Muscle layer of colon (tissue), 2 donors: ENCODE measurements around the gene FHL1.
A peak's percentile ranks its signal among the peaks of the same experiment; 100 is the strongest.

Experiments used
- H3K27ac ChIP-seq: one replicate; pipeline ENCODE4 v1.7.0; 2013; ENCODE audit warnings: low read depth, mild to moderate bottlenecking, low read length, moderate library complexity
- H3K27me3 ChIP-seq, 2 donors: one replicate each; pipeline ENCODE4 v1.7.0; 2013; ENCODE audit warnings: low read length in 2 of 2, mild to moderate bottlenecking in 2 of 2; ENCODE audit not compliant: insufficient read depth in 2 of 2, control insufficient read depth in 1 of 2
- H3K36me3 ChIP-seq: one replicate; pipeline ENCODE4 v1.7.0; 2013; ENCODE audit warnings: mild to moderate bottlenecking, low read length; ENCODE audit not compliant: insufficient read depth
- H3K4me1 ChIP-seq: one replicate; pipeline ENCODE4 v1.7.0; 2013; ENCODE audit warnings: mild to moderate bottlenecking, low read length; ENCODE audit not compliant: insufficient read depth
- H3K4me3 ChIP-seq, 2 donors: one replicate each; pipeline ENCODE4 v1.7.0; 2013; ENCODE audit warnings: low read length in 2 of 2, low read depth in 1 of 2, mild to moderate bottlenecking in 1 of 2, moderate library complexity in 1 of 2
- H3K9ac ChIP-seq: one replicate; pipeline ENCODE4 v1.7.0; 2013; ENCODE audit warnings: low read length
- H3K9me3 ChIP-seq: one replicate; pipeline ENCODE4 v1.7.0; 2013; ENCODE audit warnings: mild to moderate bottlenecking, low read length
- donor health status: abdominal sarcoma.
- donor health status: Adenocarcinoma of cecum.

Gene FHL1

DNA sequence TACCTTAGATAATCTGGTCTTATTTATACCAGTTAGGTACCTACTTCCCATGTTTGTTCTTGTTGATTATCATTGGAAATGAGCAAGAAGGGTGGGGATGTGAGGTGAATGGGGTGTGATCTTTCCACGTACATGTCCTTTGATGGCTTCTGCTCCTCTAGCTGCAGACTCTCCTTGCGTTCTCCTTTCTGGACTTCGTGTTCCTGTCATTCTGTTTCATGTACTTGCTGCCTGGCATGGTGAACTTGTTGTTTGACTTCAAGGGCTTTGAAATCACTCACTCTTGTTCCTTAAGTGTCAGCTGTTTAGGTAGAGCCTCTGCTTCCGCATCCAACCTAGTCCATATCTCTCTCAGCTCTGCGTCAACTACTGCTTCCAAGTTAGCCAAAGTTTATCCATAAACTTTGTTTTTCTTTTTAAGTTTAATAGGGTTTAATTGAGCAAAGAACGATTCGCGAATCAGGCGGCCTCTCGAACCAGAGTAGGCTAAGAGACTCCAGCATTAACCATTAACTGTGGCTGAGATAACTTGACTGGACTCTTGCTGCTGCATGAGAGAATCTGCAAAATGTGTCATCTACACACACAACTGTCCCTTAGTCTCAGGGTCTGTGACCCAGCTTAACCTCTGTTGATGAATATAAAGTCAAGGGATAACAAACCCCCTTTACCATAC lies 42.8 kb downstream of the FHL1 start:
- no peak overlapping the region for H3K27ac ChIP-seq
- no peaks in the 10 kb centered on the region for H3K36me3 ChIP-seq
- H3K4me1 ChIP-seq, result peaks cover 59% of the 10 kb centered on the region
- no peak overlapping the region for H3K9ac ChIP-seq
- H3K27me3 ChIP-seq, result peaks cover 2 to 7% of the 10 kb centered on the region in 2 donors
- no peaks in the 10 kb centered on the region for H3K9me3 ChIP-seq
- H3K4me3 ChIP-seq, result no peak overlapping the region

DNA sequence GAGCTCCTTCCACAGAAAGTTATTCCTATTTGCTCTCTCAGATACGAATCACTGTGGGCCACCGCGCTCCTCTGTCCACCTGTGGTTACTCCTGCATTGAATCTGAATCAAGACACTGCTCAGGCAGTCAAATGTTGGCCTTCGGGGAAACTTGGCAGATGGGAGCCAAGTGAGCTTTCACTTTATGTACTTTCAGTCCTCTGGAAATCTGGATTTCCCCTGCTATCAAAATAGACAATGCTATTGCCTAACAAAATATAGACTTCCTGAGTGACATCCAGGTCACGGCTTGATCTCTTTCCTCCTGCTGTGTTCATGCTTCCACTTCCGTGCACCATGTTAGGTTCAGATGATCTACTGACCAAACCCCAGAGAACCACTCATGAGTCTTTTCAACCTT lies 43.8 kb downstream of the FHL1 start:
- Histone ChIP-seq H3K9me3 (no peaks in the 10 kb centered on the region), H3K4me1 (peaks cover 55% of the 10 kb centered on the region)

DNA sequence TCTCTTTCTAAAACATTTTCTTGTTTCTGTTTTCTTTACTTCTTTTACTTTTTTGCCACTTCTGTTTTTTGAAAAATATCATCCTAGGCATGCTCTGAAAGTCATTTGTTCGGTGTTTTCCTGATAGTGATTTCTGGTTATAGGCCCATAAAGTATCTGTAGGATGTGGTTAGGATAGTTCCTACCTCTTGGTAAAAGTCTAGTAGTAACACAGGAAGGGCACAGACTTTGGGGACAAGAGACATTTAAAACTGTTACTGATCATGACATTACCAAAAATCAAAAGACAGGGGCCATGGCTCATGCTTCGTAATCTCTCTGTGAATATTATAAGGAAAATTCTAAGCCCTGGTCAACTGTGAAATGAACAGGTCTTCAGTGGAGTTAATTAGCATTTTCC lies 44.8 kb downstream of the FHL1 start:
- Histone ChIP-seq H3K4me3 (no peak overlapping the region), H3K27me3 (no peaks in the 10 kb centered on the region), H3K27ac (no peak overlapping the region), H3K36me3 (no peaks in the 10 kb centered on the region), H3K9ac (no peak overlapping the region), H3K4me1 (peaks cover 59% of the 10 kb centered on the region), H3K9me3 (no peaks in the 10 kb centered on the region)

More for the DNA sequence above, 43.8 kb downstream of the FHL1 start:
- no peak overlapping the region for H3K9ac ChIP-seq
- no peaks in the 10 kb centered on the region for H3K36me3 ChIP-seq
- H3K27me3 ChIP-seq, result no peaks in the 10 kb centered on the region
- H3K4me3 ChIP-seq, result no peak overlapping the region
- H3K27ac ChIP-seq, result peak overlapping the region; percentile 42

DNA sequence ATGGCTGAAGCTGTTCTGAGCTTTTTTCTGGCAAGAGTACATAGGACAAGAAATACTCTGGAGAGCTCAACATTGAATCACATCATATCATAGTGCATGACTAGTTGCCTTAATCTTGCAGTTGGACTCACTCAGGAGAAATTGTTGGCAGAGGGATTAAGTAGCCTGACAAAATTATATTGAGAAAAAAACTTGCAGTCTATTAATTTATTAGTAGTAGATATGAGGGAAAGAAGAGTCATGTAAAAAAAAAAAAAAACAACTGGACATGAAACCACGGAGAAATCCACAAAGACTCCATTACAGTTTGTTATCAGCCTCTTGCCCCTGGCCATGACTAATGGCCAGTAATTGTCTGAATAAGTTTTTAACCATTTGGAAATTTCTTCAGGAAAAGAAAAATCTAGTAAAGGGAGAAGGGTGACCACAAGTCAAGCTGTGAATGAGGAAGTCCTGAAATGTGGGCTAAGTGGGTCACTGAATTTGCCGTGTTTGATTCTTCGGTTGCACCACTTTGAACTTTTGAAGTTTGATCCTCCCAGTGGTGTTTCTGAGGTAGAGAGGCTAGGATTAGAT lies 45.6 kb downstream of the FHL1 start:
- Histone ChIP-seq H3K4me1 (peaks cover 59% of the 10 kb centered on the region), H3K36me3 (no peaks in the 10 kb centered on the region), H3K4me3 (no peak overlapping the region), H3K9me3 (no peaks in the 10 kb centered on the region), H3K9ac (no peak overlapping the region), H3K27ac (peak overlapping the region; percentile 67), H3K27me3 (no peaks in the 10 kb centered on the region)

DNA sequence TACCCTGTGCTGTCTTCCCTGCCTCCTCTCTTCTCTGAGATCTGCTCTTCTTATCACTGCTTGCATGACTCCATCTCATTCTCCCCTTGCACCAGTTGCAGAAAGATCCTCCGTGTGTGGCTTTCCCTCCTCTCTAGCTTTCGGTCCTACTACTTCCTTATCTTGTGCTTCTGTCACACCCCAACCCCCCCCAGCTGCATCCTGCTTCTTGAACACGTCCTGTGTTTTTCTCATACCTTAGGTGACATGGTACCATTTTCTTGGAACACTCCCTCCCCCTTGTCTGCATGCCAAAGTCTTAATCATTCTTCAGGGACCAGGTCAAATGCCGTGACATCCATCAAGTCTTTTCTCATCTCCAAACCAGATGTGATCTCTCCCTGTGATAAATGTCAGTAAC lies 46.4 kb downstream of the FHL1 start:
- H3K9ac ChIP-seq, result no peak overlapping the region
- H3K27me3 ChIP-seq, result no peaks in the 10 kb centered on the region
- H3K9me3 ChIP-seq, result no peaks in the 10 kb centered on the region
- no peaks in the 10 kb centered on the region for H3K36me3 ChIP-seq
- no peak overlapping the region for H3K4me3 ChIP-seq
- H3K27ac ChIP-seq, result peak overlapping the region; percentile 67
- peaks cover 59% of the 10 kb centered on the region for H3K4me1 ChIP-seq

DNA sequence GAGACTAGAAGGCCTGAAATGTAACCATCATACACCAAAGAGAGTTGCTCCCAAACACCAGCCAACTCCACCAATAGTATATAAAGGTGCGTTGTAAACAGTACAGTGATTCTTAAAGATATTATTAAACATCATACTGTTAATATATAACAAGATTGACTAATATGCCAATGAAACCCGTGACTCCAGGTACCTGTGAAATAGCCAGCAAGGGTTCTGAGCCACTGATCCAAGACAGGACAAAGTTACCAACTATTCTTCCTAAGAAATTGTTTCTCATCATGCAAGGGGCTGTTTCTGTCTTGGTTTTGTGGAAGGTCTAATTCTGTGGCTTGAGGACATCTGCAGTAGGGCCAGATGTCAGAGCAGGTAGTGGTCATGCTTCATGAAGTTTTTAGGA lies 47.2 kb downstream of the FHL1 start:
- Histone ChIP-seq H3K27ac (no peak overlapping the region), H3K9me3 (no peaks in the 10 kb centered on the region), H3K36me3 (no peaks in the 10 kb centered on the region), H3K4me1 (peaks cover 53% of the 10 kb centered on the region), H3K27me3 (no peaks in the 10 kb centered on the region), H3K4me3 (no peak overlapping the region), H3K9ac (no peak overlapping the region)

DNA sequence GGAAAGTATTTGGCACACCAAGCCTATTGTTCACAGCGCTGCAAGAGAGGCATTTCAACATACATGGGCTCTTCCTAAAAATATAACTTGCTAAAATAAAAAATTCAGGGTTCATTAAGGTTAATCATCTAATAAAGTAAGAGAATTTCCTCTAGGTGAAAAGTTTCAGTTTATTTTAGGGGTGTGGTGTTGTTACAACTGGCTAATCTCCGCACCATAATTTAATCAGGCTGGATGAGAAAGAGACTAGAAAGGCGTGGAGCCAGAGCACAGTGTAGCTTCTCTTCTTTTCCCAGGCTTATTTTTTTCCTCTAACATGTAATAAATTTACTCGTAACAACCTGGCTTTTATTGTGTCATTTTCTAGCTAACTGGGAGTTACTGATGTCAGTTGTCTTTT lies 47.9 kb downstream of the FHL1 start:
- Histone ChIP-seq H3K36me3 (no peaks in the 10 kb centered on the region), H3K27me3 (no peaks in the 10 kb centered on the region), H3K27ac (peak overlapping the region; percentile 65), H3K4me1 (peaks cover 50% of the 10 kb centered on the region), H3K4me3 (no peak overlapping the region), H3K9me3 (no peaks in the 10 kb centered on the region), H3K9ac (no peak overlapping the region)

DNA sequence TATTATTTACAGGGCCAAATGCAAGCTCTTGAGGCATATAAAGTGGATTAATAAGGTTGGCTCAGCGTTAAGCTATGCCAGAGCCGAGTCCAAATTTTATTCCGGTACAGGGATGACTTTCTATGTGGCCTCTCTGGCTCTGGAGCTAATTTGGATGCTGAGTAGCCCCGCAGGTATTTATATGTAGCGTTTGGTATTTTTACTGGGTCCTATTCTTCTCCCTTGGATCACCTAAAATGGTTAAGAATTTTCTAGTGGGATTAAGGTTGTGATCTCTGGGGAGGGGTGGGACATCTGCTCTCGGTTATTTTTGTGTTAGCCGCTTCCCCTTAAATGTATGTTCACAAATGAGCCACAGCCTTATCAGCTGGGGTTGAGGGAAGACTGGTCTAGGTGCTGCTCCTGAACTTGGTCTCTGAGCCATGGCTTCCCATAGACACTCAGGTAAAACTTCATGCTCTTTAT lies 49.4 kb downstream of the FHL1 start:
- Histone ChIP-seq H3K4me1 (peaks cover 36% of the 10 kb centered on the region), H3K9ac (no peak overlapping the region), H3K27me3 (no peaks in the 10 kb centered on the region), H3K9me3 (no peaks in the 10 kb centered on the region), H3K36me3 (no peaks in the 10 kb centered on the region), H3K27ac (peak overlapping the region; percentile 65), H3K4me3 (peak overlapping the region in 1 of 2 donors; percentile 39)

DNA sequence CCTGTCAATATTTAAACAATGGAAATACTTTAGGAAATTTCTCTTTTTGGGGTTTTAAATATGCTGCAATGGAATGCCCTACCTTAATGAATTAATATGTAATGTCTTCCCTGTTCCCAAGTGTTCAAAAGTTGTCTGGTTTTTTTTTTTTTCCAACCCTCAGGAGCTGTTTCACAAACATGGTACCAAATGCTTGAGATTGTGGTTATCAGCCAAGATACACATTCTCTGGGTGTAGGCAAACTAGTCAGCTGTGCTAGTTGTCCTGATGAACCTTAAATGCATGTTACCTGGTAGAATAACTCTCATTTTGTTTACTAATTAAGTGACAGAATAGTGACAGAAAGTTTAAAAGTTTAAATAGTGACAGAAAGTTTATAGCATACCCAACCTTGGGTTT lies 50.7 kb downstream of the FHL1 start:
- peak overlapping the region; percentile 35 for H3K27ac ChIP-seq
- H3K4me1 ChIP-seq, result peaks cover 28% of the 10 kb centered on the region
- peak overlapping the region; percentile 39 for H3K9ac ChIP-seq
- H3K9me3 ChIP-seq, result no peaks in the 10 kb centered on the region
- peak overlapping the region in 1 of 2 donors; percentile 39 for H3K4me3 ChIP-seq
- H3K27me3 ChIP-seq, result no peaks in the 10 kb centered on the region
- H3K36me3 ChIP-seq, result no peaks in the 10 kb centered on the region

DNA sequence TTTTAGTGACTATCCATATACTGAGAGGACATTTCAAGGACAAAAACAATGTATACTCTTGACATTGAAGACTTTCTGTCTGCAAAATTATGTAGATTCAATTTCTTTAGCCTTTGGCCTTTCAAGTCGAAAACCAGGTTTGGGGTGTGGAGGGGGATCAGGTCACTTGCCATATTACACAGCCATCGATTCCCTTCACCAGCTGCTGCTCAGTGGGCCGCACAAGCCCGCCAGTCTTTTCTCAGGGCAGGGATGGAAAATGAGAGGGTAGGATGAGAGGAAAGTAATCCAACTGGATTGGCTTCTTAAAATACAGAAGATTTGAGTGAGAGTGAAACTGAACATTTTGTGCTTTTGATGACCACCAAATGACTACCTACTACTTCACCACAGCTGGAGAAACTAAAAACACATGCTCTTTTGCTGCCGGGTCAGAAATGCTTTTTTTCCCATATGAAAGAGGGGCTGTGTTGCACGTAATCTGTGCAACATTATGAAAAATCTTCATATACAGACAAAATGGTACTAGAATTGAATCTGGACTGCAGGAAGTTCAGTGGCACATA lies 51.4 kb downstream of the FHL1 start:
- Histone ChIP-seq H3K36me3 (no peaks in the 10 kb centered on the region), H3K27ac (peak overlapping the region; percentile 41), H3K9ac (peak overlapping the region; percentile 39), H3K9me3 (no peaks in the 10 kb centered on the region), H3K4me3 (peak overlapping the region; percentile 35 to 39), H3K27me3 (no peaks in the 10 kb centered on the region), H3K4me1 (peaks cover 27% of the 10 kb centered on the region)

DNA sequence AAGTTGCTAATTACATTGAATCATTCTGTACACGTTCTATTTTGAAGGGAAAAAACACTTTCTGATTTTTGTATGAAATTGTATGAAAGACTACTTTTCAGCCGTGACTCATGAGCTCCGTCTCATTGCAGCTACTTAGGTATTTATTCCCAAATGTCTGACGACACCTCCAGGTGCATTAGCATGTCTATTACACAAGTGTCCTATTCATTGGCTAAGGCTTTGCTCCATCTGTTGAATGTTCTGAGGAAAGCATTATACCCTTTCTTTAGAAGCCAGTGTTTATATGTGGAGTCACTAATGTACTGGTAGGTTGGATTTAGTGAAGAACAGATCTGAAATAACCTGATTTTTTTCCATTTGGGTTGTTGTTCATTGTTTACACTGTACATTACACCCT lies 52.0 kb downstream of the FHL1 start:
- Histone ChIP-seq H3K36me3 (no peaks in the 10 kb centered on the region), H3K9me3 (no peaks in the 10 kb centered on the region), H3K4me3 (peak overlapping the region; percentile 35 to 39), H3K27ac (peak overlapping the region; percentile 41), H3K4me1 (peaks cover 29% of the 10 kb centered on the region), H3K9ac (peak overlapping the region; percentile 39), H3K27me3 (no peaks in the 10 kb centered on the region)
